Esophagus squamous epithelium (tissue), 5 donors: ENCODE measurements around the gene TMEM121. TPM values are rescaled to one million over a fixed set of nuclear protein-coding genes. Genes with fewer than 3 reads are reported as not detected.

Experiments used
- DNase-seq: peaks from one replicate; lab custom pipeline; 2025; lab: John Stamatoyannopoulos, UW
- H3K27ac ChIP-seq, 4 donors: fragments of 200-600 bp; sonication (generic); one replicate each; pipeline ENCODE4 v1.5.1; 2016 to 2019; ENCODE audit warnings: mild to moderate bottlenecking in 1 of 4
- H3K27me3 ChIP-seq, 4 donors: fragments of 200-600 bp; sonication (generic); 1 replicate in 3 of 4; 2 replicates in 1 of 4; pipeline versions ENCODE4 v1.5.1 to v1.6.0; 2017 to 2021; ENCODE audit warnings: antibody characterized with exemption in 1 of 4
- H3K36me3 ChIP-seq, 3 donors: fragments of 200-600 bp; sonication (generic); one replicate each; pipeline ENCODE4 v1.5.1; 2016 to 2019
- H3K4me1 ChIP-seq, 3 donors: fragments of 200-600 bp; sonication (generic); one replicate each; pipeline ENCODE4 v1.5.1; 2017 to 2019
- H3K4me3 ChIP-seq, 4 donors: fragments of 200-600 bp; sonication (generic); 1 replicate in 3 of 4; 2 replicates in 1 of 4; pipeline ENCODE4 v1.5.1; 2016 to 2019; ENCODE audit warnings: mild to moderate bottlenecking in 2 of 4, moderate library complexity in 1 of 4
- H3K9me3 ChIP-seq, 3 donors: fragments of 200-600 bp; sonication (generic); one replicate each; pipeline ENCODE4 v1.5.1; 2016 to 2019
- CTCF ChIP-seq, 6 experiments: fragments of 450-650 bp in 4 of 6; fragments of 200-600 bp in 2 of 6; sonication (generic) in 2 of 6; IDR thresholded peaks; one replicate each; pipeline ENCODE4 v1.5.1; 2016 to 2019; ENCODE audit warnings: antibody characterized with exemption in 6 of 6, mild to moderate bottlenecking in 4 of 6, moderate library complexity in 4 of 6
- POLR2A ChIP-seq, 4 donors: fragments of 450-650 bp; IDR thresholded peaks; one replicate each; pipeline ENCODE4 v1.6.1; 2017; ENCODE audit warnings: antibody characterized with exemption in 4 of 4, mild to moderate bottlenecking in 4 of 4, moderate library complexity in 3 of 4
- WGBS, 2 donors: methylation state at CpG; one replicate each; pipeline ENCODE4 v1.1.5; 2018; 5-methylcytosine and 5-hydroxymethylcytosine counted together
- intact Hi-C: fragments of 100-400 bp; cut with DNase I; formaldehyde crosslinking; loops from one replicate; pipeline ENCODE4 v1.15.0; 2022
- total RNA-seq, 4 donors: library from RNA; depleted of rRNA; stranded (reverse); fragments of >200 nt; gene quantifications; one replicate each; pipeline ENCODE4 v1.1.0, GENCODE V29; 2016
- donor health status: DM: yes; HTN: yes; CAD: no.

The TMEM121 gene
- total RNA-seq, 4 donors from 2014 or later: 0.61 to 2.1 (median 1.6) TPM

- no peak for DNase-seq
- Histone ChIP-seq H3K4me1 (peaks cover 10 to 39% (median 21%) of the 10 kb centered on the region in 3 donors), H3K4me3 (no peak overlapping the region), H3K9me3 (no peaks in the 10 kb centered on the region), H3K27ac (no peak overlapping the region), H3K36me3 (peaks cover 0 to 12% (median 0%) of the 10 kb centered on the region in 3 donors), H3K27me3 (no peaks in the 10 kb centered on the region)
- no peak for TF ChIP-seq POLR2A (IDR thresholded peaks at IDR 0.05)
- TF ChIP-seq CTCF (IDR thresholded peaks at IDR 0.05): no peak
- intact Hi-C loops: no loop called here
- 60% methylated on average over 1 of the region's 16 CpGs; no CpG with 5 or more reads in 1 of the 2 donors for WGBS, 2 donors
These were observed 32.3 kb upstream of the TMEM121 start for GRCh38 chr14:105493921-105494605.

GRCh38 chr14:105494606-105494929 lies 31.8 kb upstream of the TMEM121 start:
- Histone ChIP-seq H3K27ac (no peak overlapping the region), H3K36me3 (peaks cover 0 to 12% (median 0%) of the 10 kb centered on the region in 3 donors), H3K9me3 (no peaks in the 10 kb centered on the region), H3K27me3 (no peaks in the 10 kb centered on the region), H3K4me3 (no peak overlapping the region), H3K4me1 (peaks cover 5 to 39% (median 16%) of the 10 kb centered on the region in 3 donors)
- 92 to 94% methylated on average over 6 of the region's 6 CpGs for WGBS, 2 donors
- intact Hi-C loops: no loop called here
- no peak for DNase-seq
- no peak for TF ChIP-seq POLR2A (IDR thresholded peaks at IDR 0.05)
- no peak for TF ChIP-seq CTCF (IDR thresholded peaks at IDR 0.05)

- 91 to 92% methylated on average over 2 to 4 of the region's 18 CpGs for WGBS, 2 donors
- no peaks in the 10 kb centered on the region for H3K27me3 ChIP-seq
- H3K36me3 ChIP-seq: peaks cover 0 to 12% (median 0%) of the 10 kb centered on the region in 3 donors
- no peak overlapping the region for H3K27ac ChIP-seq
- no peak overlapping the region for H3K4me3 ChIP-seq
- TF ChIP-seq CTCF (IDR thresholded peaks at IDR 0.05): no peak
- no peak for TF ChIP-seq POLR2A (IDR thresholded peaks at IDR 0.05)
- no peaks in the 10 kb centered on the region for H3K9me3 ChIP-seq
- H3K4me1 ChIP-seq: peaks cover 5 to 37% (median 9%) of the 10 kb centered on the region in 3 donors
- intact Hi-C loops: no loop called here
- DNase-seq: no peak
These were observed 31.0 kb upstream of the TMEM121 start for GRCh38 chr14:105495101-105495989.

- DNase-seq: no peak
- WGBS, 2 donors: 77 to 91% methylated on average over 6 to 9 of the region's 18 CpGs
- H3K4me1 ChIP-seq: peaks cover 5 to 37% (median 8%) of the 10 kb centered on the region in 3 donors
- H3K27me3 ChIP-seq: no peaks in the 10 kb centered on the region
- intact Hi-C loops: no loop called here
- H3K36me3 ChIP-seq: peaks cover 0 to 12% (median 0%) of the 10 kb centered on the region in 3 donors
- TF ChIP-seq CTCF (IDR thresholded peaks at IDR 0.05) (no peak), POLR2A (IDR thresholded peaks at IDR 0.05) (no peak)
- H3K4me3 ChIP-seq: no peak overlapping the region
- H3K27ac ChIP-seq: no peak overlapping the region
- H3K9me3 ChIP-seq: no peaks in the 10 kb centered on the region
These were observed 30.2 kb upstream of the TMEM121 start for GRCh38 chr14:105495990-105496830.
